Measurements from ENCODE around the gene C16orf92.
A peak's percentile ranks its signal among the peaks of the same experiment; 100 is the strongest.

C16orf92 gene

GRCh38 chr16:29993191-29993902, 29.7 kb upstream of the C16orf92 start:
- TF ChIP-seq CTCF (IDR thresholded peaks at IDR 0.05; ENCODE audit: low read depth, low read length): no peak
- in situ Hi-C loops (cut with HindIII; ENCODE audit: low sequenced_read_pairs): no loop called here
- no peak for DNase-seq (ENCODE audit: low read depth, low spot score)
- H3K4me3 ChIP-seq (ENCODE audit: low read depth, low read length): no peak overlapping the region

- no peak for TF ChIP-seq CTCF (IDR thresholded peaks at IDR 0.05; ENCODE audit: low read depth, low read length)
- in situ Hi-C loops (cut with HindIII; ENCODE audit: low sequenced_read_pairs): no loop called here
- H3K4me3 ChIP-seq (ENCODE audit: low read depth, low read length): no peak overlapping the region
- no peak for DNase-seq (ENCODE audit: low read depth, low spot score)
Measured at GRCh38 chr16:29993903-29994599, 28.9 kb upstream of the C16orf92 start.

- in situ Hi-C loops (cut with HindIII; ENCODE audit: low sequenced_read_pairs): no loop called here
- DNase-seq (ENCODE audit: low read depth, low spot score): peak; percentile 32
- TF ChIP-seq CTCF (IDR thresholded peaks at IDR 0.05; ENCODE audit: low read depth, low read length): no peak
- H3K4me3 ChIP-seq (ENCODE audit: low read depth, low read length): peak overlapping the region; percentile 72
Measured at GRCh38 chr16:29994600-29995323, 28.2 kb upstream of the C16orf92 start.

GRCh38 chr16:29995324-29995910, 27.6 kb upstream of the C16orf92 start, which contains the start of gene HIRIP3:
Gene HIRIP3 (minus strand): TSS chr16:29995617. CDS start chr16:29995605, 12 bp downstream.
- H3K4me3 ChIP-seq (ENCODE audit: low read depth, low read length): peak within 1 kb of the TSS; percentile 72
- TF ChIP-seq CTCF (IDR thresholded peaks at IDR 0.05; ENCODE audit: low read depth, low read length): no peak
- in situ Hi-C loops (cut with HindIII; ENCODE audit: low sequenced_read_pairs): no loop called here
- peak; percentile 75 for DNase-seq (ENCODE audit: low read depth, low spot score)

- in situ Hi-C loops (cut with HindIII; ENCODE audit: low sequenced_read_pairs): no loop called here
- H3K4me3 ChIP-seq (ENCODE audit: low read depth, low read length): peak within 1 kb of the TSS; percentile 72
- DNase-seq (ENCODE audit: low read depth, low spot score): peak; percentile 96
- TF ChIP-seq CTCF (IDR thresholded peaks at IDR 0.05; ENCODE audit: low read depth, low read length): no peak
Measured at GRCh38 chr16:29995911-29996765, 26.9 kb upstream of the C16orf92 start, which contains the start of gene INO80E. Gene INO80E (plus strand): TSS chr16:29996241. CDS start chr16:29996311, 70 bp downstream.
